GM21786 (cell line): ENCODE results near the gene SRPRB.

ENCODE experiments used
- ATAC-seq: cut with Tn5 transposase; IDR thresholded peaks from one replicate; pipeline ENCODE4 v1.9.1; 2021; ENCODE audit not compliant: unreplicated experiment

The SRPRB gene, protein sequence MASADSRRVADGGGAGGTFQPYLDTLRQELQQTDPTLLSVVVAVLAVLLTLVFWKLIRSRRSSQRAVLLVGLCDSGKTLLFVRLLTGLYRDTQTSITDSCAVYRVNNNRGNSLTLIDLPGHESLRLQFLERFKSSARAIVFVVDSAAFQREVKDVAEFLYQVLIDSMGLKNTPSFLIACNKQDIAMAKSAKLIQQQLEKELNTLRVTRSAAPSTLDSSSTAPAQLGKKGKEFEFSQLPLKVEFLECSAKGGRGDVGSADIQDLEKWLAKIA

DNA sequence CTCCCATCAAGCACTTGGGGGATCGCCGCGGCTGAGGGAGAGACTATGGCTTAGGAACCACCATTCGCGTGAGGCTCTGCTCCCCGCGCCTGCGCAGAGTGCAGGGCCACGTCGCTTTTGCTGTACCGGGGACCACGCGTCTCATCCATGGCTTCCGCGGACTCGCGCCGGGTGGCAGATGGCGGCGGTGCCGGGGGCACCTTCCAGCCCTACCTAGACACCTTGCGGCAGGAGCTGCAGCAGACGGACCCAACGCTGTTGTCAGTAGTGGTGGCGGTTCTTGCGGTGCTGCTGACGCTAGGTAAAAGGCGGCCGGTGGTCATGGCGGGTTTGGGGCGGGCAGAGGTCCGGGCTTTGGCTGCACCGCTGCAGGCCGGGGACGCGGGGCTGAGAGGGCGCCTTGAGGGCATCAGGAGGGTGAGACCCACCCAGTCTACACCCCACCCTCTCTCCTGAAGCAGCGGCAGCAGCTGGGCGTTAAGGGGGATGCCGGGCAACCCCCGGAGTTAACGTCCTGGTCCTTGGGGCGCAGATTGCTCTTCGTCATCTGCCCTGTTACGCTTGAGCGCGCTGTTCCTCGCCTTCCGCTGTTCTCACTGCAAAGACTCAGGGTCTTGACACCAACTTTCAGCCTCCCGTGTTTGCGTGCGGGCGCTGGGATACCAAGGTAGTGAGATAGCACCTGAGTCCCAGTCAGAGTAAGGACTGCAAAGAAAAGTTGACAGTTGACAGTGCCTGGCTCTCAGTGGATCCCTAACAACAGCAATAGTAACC, at the start of gene SRPRB:
Gene SRPRB (plus strand): TSS at position 114 of the 774 bp plus-strand sequence. CDS start 34 bp downstream, at position 148.
- peak; percentile 96 for ATAC-seq

DNA sequence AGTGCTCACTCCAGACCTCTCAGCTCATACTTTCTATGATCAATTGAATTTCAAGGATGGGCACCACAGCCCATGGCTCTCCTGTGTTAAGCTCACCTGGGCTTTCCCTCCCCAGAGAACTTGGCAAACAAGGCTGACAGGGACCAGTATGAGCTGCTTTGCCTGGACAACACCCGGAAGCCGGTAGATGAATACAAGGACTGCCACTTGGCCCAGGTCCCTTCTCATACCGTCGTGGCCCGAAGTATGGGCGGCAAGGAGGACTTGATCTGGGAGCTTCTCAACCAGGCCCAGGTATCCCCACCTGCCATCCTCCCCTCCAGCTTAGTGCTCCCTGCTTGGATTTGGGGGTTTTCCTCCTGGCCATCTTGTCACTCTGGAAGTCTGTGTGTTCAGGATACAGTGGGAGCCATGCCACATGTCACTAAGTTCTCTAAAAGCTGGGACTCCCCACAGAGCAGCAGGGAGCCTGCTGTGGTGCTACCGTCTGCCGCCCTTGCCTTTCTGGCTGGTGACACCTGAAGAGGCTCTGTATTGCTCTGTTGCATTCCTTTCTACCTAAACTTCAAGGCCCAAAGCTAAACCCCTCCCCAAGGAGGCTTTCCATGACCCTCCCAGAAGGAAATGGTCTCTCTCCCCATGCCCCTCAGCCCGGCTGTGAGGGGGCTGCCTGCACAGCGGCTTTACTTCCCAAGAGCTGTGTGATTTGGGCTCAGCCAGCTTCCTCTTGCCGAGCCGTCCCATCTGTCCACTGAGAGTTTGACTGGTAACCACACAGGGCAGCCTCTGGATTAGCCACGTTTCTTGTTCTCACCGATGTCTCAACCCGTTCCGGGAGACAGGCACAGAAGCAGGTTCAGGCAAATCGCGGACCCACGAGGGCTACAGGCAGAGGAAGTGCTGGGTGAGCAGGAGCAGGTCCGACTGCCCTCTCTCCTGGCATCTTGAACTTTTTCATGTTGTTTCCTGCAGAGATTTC, 48.6 kb upstream of the SRPRB start:
- ATAC-seq = no peak

DNA sequence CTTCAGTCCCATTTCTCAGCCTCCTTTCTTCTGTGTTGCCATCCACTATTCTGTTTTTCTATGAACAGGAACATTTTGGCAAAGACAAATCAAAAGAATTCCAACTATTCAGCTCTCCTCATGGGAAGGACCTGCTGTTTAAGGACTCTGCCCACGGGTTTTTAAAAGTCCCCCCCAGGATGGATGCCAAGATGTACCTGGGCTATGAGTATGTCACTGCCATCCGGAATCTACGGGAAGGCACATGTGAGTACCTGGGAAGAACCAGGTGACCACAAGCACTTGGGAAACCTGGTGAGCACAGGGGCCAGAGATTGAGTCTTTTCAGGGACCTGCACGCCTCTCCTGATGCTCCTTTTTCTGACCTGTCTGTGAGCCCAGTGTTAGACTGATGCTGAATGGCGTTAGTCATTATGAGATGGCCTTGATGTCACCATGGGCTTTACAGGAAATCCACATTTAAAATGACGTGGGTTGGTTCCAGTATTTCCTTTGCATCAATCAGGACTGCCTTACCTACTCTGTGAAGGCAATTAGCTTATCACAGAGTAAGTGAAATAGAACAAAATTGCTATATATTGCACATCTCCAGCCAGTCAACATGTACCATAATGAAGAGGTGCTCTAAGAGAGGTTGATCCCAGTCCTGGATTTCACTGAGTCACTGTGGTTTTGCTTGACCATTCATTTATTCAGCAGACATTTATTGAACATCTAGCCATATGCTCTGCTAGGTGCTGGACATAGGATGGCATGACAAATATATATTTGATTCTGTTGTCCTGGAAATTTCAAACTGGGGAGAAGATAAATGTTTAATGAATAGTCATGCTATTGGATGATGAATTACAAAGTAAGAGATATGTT, 47.7 kb upstream of the SRPRB start:
- ATAC-seq = no peak

DNA sequence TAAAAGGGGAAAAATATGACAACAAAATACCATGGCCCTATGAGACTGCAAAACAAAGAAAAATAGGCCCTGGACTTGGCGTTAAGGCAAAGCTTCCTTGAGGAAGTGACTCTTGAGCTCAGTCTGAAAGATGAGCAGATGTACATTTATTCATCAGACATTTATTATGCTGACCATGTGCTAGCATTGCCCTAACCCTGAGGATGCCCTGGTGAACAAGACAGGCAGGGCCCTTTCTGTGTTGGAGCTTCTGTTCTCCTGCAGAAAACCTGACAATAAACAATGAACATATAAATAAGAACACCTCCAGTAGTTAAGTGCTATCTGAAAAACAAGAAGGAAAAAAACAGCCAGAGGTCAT, 47.1 kb upstream of the SRPRB start:
- ATAC-seq = no peak

DNA sequence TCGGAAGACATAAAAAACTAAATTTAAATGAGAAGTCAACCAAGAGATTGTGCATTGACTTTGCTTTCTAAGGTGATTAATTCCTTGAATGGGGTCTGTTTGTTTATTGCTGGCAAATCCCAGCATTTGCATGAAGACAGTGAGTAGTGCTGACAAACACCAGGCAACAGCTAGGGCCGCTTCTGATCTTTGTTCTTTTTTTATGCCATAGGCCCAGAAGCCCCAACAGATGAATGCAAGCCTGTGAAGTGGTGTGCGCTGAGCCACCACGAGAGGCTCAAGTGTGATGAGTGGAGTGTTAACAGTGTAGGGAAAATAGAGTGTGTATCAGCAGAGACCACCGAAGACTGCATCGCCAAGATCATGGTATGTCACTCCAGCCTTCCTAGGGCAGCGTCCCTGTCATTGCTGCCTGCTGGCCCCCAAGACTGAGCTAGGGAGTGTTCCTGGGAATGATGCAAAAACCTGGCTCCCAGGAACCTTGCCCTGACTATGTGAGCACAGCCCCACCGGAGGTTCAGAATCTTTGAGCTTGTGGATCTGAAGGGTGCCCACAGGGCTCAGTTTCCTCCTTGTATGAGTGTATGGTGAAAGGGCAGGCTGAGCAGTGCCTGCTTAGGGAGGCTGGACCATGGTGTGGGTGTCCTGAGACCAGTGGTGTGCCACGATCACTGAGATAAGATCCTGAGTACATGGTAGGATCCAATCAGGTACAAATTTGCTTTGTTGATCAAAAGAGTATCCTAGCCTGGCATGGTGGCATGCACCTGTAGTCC, 46.5 kb upstream of the SRPRB start:
- ATAC-seq = no peak

DNA sequence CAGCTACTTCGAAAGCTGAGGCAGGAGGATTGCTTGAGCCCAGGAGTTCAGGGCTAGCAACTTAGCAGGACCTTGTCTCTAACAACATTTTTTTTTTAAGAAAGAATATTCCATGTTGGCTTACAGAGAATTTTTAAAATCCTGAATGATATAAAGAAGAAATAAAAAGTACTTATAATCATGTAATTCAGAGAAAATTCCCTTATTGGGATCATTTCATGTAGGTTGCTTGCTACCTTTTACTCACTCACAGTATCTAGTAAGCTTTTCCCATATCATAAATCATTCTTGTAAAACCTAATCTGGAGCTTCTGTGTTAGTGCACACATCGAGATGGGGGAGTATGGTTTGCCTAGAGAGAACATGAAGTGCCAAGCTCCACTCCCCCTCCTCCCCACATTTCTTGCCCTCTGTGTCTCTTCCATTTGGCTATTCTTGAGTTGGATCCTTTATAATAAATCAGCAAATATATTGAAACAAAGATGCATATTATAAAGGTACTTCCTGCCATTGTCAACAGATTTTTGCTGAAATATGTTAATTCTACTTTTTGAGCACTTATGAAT, 45.8 kb upstream of the SRPRB start:
- no peak for ATAC-seq

DNA sequence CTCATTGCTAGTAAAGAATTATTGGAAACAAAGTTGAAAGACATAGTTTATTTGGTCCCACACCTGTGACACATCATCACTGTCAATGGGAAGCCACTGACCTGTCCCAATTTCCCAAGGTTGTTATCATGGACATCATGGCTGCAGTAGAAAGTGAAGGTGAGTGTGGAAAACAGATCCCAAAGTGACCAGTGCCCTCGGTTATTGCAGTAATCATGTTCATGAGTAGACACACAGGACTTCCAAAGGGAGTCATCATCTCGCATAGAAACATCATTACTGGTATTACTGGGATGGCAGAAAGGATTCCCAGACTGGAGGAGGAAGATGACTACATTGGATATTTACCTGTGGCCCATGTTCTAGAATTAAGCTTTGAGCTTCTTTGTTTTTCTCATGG, 44.7 kb upstream of the SRPRB start:
- no peak for ATAC-seq

DNA sequence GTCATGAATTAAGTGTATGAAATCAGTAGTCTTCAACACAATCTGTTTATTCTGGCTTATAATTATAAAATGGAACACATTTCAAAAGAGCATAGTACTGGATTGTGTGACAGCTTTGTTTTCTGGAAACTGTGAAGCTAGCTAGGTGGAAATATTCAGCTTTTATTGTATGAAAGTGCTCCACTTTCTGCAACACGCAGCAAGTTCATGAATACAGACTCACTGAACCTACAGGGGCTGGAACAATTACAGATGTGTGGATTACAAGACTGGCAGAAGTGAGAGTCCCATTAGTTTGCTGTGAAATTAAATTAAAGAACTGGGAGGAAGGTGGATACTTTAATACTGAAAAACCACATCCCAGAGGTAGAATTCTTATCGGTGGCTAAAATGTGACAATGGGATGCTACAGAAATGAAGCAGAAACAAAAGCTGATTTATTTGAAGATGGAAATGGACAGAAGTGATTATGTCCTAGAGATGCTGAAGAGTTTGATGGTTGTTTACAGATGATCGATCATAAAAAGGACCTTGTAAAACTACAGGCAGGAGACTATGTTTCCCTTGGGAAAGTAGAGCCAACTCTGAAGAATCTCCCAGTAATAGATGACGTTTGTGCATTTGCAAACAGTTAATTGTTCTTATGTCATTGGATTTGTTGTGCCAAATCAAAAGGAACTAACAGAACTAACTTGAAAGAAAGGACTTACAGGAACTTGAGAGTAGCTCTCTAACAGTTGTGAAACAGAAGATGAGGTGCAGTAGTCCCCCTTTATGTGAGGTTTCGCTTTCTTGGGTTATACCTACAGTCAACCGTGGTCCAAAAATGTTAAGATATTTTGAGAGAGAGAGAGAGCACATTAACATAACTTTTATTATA, 43.8 kb upstream of the SRPRB start:
- ATAC-seq = no peak

DNA sequence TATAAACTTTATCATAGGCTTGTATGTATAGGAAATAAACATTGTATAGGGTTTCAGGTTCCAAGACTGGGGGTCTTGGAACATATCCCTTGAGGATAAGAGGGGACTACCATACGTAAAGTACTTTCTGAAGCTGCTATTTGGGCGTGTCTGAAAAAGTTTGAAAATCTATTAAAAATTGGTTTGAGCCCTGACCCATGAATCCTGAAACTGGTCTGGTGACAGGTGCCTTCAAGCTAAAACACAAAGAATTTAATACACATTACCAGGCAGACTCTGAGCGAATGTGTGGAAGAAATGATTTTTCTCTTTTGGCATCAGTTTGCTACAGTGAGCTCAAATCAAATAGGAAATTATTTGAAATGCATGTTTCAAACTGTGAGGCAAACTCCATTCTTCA, 43.1 kb upstream of the SRPRB start:
- no peak for ATAC-seq

DNA sequence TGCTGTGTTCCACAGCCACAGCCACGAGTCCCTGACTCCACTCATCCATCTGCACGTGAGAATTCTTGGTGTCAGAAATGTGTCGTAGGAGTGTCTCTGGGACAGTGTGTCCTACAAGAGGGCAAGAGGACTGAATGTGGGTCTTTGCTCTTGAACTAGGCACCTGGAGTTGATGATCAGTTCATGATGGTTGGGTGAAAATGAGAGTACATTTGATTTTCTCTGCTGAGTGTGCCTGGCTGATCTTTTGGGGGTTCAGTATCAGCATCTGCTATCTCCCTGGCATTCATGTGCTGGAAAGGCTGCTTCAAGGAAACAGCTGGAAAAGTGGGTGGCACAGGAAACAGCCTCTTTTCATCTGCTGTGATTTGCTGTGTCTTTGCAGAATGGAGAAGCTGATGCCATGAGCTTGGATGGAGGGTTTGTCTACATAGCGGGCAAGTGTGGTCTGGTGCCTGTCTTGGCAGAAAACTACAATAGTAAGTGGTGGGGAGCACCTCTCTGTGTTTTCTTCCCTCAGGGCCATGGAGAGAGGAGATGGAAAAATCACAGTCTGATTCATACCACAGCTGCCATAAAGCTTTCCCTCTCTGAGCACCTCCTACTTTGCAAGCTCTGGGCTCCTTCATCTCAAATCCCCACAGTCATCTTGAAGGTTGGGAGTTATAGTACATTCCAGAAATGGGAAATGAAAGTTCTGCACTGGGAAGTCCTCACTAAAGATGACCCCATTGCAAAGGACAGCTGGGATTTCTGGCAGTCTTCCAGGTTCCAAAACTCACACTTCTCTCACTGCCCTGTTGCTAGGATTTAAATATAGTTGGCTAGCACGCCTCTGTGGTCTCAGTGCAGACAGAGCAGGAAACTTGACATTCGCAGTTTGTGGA, 41.6 kb upstream of the SRPRB start:
- ATAC-seq = no peak

DNA sequence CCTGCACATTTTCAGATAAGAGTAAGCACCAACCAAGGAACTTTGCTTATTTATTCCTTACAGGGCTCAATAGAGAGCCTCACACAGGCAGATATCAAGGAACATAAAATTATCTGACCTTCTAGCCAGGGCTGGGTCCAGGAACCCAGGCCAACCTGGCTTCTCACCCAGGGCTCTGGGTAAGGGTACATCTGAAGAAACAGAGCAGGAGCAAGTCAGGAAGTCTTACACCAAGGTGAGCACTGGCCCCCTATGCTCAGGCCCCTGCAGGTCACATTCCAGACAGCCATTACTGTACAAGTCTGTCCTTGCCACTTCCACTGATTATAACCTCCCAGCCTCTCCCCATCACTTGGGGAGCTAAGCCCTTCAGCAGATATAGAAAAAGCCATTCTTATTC, 40.4 kb upstream of the SRPRB start:
- ATAC-seq = no peak

DNA sequence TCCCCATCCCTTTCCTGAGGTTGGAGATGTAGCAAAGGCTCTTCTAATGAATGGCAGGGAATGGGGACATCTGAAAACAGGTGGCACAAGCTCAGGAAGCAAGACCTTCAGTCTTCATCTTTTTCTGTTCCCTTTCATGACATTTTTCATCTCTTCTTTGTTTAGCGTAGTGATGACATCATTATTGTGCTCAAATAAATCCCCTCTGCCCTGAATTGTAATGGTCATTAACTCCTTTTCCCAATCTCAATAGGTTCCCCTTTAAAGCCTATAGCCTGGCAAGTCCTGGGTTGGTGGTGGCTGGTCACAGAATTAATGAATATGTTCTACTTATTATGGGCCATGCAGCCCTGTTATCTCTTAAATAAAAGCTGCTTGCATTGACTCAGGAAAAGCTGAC, 38.0 kb upstream of the SRPRB start:
- no peak for ATAC-seq

DNA sequence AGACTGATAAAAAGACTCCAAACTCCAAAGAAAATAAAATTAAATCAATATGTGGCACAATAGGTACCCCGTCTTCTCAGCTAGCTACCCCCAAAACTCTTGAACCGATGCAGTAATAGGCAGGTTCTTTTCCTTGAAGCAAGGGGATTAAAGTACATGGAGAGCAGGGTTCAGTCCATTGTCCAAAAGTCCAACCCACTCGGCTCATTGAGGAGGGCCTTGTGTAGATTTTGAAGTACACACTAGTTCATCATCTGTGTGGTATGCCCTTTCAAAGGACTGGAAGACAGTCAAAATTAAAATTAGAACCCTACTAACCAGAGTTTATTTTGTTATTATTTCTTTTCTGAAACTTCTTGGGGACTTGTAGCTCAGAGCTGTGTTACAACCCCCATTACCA, 36.1 kb upstream of the SRPRB start:
- ATAC-seq = no peak

DNA sequence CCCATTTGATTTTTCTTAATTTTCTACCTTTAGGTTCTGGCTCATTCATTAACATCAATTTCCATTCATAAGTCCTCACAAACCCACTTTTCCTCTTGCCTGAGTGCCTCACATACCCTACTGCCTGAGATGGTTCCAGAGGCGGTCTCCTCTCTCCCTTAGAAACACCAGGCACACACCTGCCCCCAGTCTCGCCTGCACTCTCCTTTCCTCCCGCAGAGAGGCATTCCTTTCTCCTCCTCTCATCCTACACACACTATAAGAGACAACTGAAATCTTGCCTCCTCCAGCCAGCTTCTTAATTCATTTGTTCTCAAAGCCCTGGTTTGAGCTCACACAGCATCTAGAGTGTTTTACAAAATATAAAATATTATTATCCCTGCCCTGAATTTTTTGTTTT, 31.9 kb upstream of the SRPRB start:
- ATAC-seq = no peak

DNA sequence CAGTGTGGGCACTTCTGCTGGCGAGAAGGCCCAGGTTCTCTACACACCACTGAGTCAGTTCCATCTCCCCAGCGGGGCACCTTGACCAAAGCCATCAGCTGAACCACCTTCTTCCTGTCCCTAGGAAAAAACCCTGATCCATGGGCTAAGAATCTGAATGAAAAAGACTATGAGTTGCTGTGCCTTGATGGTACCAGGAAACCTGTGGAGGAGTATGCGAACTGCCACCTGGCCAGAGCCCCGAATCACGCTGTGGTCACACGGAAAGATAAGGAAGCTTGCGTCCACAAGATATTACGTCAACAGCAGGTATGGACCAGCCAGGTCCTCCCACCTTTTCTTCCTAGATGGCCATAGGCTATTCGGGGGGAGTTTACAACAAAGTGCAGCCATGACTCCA, 30.3 kb upstream of the SRPRB start:
- ATAC-seq = no peak

DNA sequence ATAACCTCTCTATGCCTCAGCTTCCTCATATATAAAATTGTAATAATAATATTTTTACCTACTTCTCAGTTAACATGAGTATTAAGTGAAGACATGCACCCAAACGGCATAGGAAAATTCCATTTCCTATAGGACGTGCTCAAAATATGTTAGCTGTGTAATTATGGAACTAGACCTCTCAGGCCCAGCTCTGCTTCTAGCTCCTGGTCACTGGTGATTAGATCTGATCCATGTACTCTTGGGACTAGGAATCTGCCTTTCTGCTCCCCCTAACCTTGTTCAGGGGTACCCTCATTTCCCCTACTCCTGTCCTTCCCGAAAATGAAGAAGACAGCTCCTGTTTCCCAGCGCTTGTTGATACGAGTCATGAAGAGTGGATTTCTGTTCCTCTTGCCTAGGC, 29.8 kb upstream of the SRPRB start:
- ATAC-seq = no peak

DNA sequence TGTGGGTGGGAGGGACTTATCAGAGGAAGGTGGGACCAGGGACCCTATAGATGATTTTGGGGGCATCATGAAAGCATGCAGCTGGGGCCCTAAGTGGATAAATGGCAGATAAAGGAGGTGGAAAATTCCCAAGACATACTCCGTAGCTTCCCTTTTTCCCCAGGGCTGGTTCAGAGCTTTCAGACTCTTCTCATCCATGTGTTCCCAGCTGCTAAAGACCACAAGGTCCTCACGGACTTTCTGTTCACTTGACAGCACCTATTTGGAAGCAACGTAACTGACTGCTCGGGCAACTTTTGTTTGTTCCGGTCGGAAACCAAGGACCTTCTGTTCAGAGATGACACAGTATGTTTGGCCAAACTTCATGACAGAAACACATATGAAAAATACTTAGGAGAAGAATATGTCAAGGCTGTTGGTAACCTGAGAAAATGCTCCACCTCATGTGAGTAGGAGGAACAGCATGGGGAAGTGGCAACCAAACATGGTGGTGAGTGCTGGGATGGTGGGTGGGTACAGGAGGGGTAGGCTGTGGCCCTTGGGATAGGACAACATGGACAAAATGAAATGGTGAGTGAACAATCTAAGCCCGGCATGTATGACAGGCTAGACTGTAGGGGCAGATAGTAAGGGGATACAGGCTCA, 28.7 kb upstream of the SRPRB start:
- no peak for ATAC-seq
